Caco-2 (cell line): ENCODE results near the gene ARHGAP4. TPM values are rescaled to one million over a fixed set of nuclear protein-coding genes. Genes with fewer than 3 reads are reported as not detected.

ENCODE experiments used
- BruUV-seq: library from RNA; stranded (reverse); fragments of 400-500 nt; replicated peaks from 2 replicates; lab custom pipeline; 2021; lab: Mats Ljungman, UMichigan
- CTCF ChIA-PET: fragments of 300-600 bp; sonication (Branson Sonifier 250); formaldehyde crosslinking; loops from one replicate; lab custom pipeline; 2022; ENCODE audit warnings: antibody characterized with exemption; lab: Charles Lee
- POLR2A ChIA-PET: fragments of 300-600 bp; sonication (Branson Sonifier 250); formaldehyde crosslinking; loops from one replicate; lab custom pipeline; 2022; ENCODE audit warnings: antibody characterized with exemption; lab: Charles Lee
- DNase-seq, 2 experiments: peaks; one replicate each; pipeline versions ENCODE4 v3.0.0 to v3.0.0-alpha.2; 2020 to 2022
- H3K27me3 ChIP-seq: replicated peaks from 2 replicates; pipeline ENCODE4 v1.6.0; 2011; ENCODE audit warnings: low read length; ENCODE audit not compliant: control insufficient read depth, insufficient read depth
- H3K36me3 ChIP-seq: 2 replicates; pipeline ENCODE4 v1.5.1; 2011; ENCODE audit warnings: low read length; ENCODE audit not compliant: control insufficient read depth, insufficient read depth
- H3K4me1 ChIP-seq: fragments of 250-450 bp; sonication (Bioruptor Pico); 2 replicates; pipeline ENCODE4 v1.5.1; 2020; ENCODE audit warnings: mild to moderate bottlenecking
- H3K4me3 ChIP-seq: 2 replicates; pipeline ENCODE4 v1.5.1; 2011; ENCODE audit warnings: low read depth, mild to moderate bottlenecking, control low read depth, low read length
- H3K9me3 ChIP-seq: fragments of 250-450 bp; sonication (Bioruptor Pico); 2 replicates; pipeline ENCODE4 v1.5.1; 2020; ENCODE audit warnings: mild to moderate bottlenecking, moderate library complexity
- H3K27ac Mint-ChIP-seq: one replicate; pipeline ENCODE4 v1.8.0; 2022; ENCODE audit warnings: mixed read lengths; ENCODE audit not compliant: unreplicated experiment
- H3K27me3 Mint-ChIP-seq: one replicate; pipeline ENCODE4 v1.8.0; 2022; ENCODE audit warnings: mixed read lengths; ENCODE audit not compliant: insufficient read depth, unreplicated experiment
- H3K36me3 Mint-ChIP-seq: one replicate; pipeline ENCODE4 v1.8.0; 2022; ENCODE audit warnings: mild to moderate bottlenecking, mixed read lengths; ENCODE audit not compliant: insufficient read depth, unreplicated experiment
- H3K4me1 Mint-ChIP-seq: one replicate; pipeline ENCODE4 v1.8.0; 2022; ENCODE audit warnings: low read depth, mixed read lengths; ENCODE audit not compliant: unreplicated experiment
- H3K4me3 Mint-ChIP-seq: one replicate; pipeline ENCODE4 v1.8.0; 2022; ENCODE audit warnings: mild to moderate bottlenecking, moderate library complexity, mixed read lengths; ENCODE audit not compliant: unreplicated experiment
- H3K9me3 Mint-ChIP-seq: one replicate; pipeline ENCODE4 v1.8.0; 2022; ENCODE audit warnings: mixed read lengths; ENCODE audit not compliant: unreplicated experiment
- CTCF ChIP-seq, 2 experiments: fragments of 200-600 bp in 1 of 2; IDR thresholded peaks; 1 replicate in 1 of 2; 2 replicates in 1 of 2; pipeline versions ENCODE4 v1.5.1 to v1.8.0; 2011 to 2022; ENCODE audit warnings: antibody characterized with exemption in 1 of 2, control low read depth in 1 of 2, inconsistent platforms in 1 of 2, low read depth in 1 of 2, low read length in 1 of 2, mild to moderate bottlenecking in 1 of 2, moderate library complexity in 1 of 2; ENCODE audit not compliant: insufficient read depth in 1 of 2, severe bottlenecking in 1 of 2, unreplicated experiment in 1 of 2
- intact Hi-C: fragments of 100-400 bp; cut with micrococcal nuclease; formaldehyde crosslinking; loops from one replicate; pipeline ENCODE4 v1.10.0; 2022; ENCODE audit not compliant: unreplicated experiment
- total RNA-seq: library from RNA; stranded (reverse); gene quantifications from 2 replicates; pipeline ENCODE4 v1.2.3, GENCODE V29; 2022

The ARHGAP4 gene
- total RNA-seq, 1 experiment from 2014 or later, result 15.7 TPM

- Mint-ChIP-seq H3K27me3 (no peaks in the 10 kb centered on the region), H3K4me3 (no peak within 1 kb of the TSS), H3K4me1 (no peaks in the 10 kb centered on the region), H3K36me3 (no peaks in the 10 kb centered on the region), H3K27ac (no peak within 1 kb of the TSS), H3K9me3 (no peaks in the 10 kb centered on the region)
- TF ChIP-seq CTCF (IDR thresholded peaks at IDR 0.05; ENCODE audit: insufficient read depth in 1 of 2, low read depth in 1 of 2, low read length in 1 of 2, severe bottlenecking in 1 of 2, unreplicated experiment in 1 of 2), result no peak
- DNase-seq, result no peak
- no peak within 1 kb of the TSS for H3K4me3 ChIP-seq
- no TSS peak for BruUV-seq
- ChIA-PET CTCF (interaction anchor here (0.5 kb wide), 1 partner anchor 41 kb away, joined by 3 read pairs; no protein-coding TSS in a partner anchor), POLR2A (no interaction called here)
- H3K4me1 ChIP-seq, result no peaks in the 10 kb centered on the region
- no peaks in the 10 kb centered on the region for H3K36me3 ChIP-seq
- H3K9me3 ChIP-seq, result no peaks in the 10 kb centered on the region
- no peaks in the 10 kb centered on the region for H3K27me3 ChIP-seq
- intact Hi-C loops, result no loop called here
These were observed 21.8 kb downstream of the ARHGAP4 start, which contains the start of gene AVPR2 for GRCh38 chrX:153903991-153904957. Gene AVPR2, plus strand, starts transcription at chrX:153904673. Its CDS starts 473 bp downstream, at chrX:153905146.

DNA sequence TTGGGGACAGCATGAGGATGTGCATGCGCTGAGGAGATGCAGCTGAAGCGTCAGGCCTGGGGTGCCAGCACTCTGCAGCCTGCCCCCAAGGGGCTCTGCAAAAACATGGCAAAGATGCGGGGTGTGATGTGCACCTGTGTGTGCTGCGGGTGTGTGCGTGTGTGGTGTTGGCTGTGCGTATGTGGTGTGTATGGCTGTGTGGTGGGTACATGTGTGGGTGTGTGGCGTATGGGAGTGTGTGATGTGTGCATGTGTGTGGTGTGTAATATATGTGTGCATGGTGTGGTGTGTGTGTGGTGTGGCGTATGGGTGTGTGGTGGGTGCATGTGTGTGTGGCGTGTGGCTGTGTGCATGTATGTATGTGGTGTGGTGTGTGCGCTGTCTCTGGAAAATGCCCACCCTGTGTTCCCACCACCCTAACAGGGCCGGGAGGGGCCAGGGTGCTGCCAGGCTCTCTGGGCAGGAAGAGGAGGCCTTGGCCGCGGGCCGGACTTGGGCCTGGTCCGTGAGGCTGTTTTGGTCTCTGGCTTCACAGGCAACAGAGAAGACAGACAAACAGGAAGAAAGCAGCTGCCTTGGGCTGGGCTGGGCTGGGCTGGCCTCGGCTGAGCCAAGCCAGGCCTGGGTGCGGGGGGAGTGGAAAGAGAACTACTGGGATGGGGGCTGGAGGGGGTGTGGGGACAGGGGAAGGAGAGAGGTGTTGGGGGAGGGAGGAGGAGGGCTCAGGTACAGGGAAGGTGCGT is 22.7 kb downstream of the ARHGAP4 start:
- BruUV-seq, result no TSS peak
- Mint-ChIP-seq H3K36me3 (no peaks in the 10 kb centered on the region), H3K27ac (no peak overlapping the region), H3K4me1 (no peaks in the 10 kb centered on the region), H3K27me3 (no peaks in the 10 kb centered on the region), H3K9me3 (no peaks in the 10 kb centered on the region), H3K4me3 (no peak overlapping the region)
- DNase-seq, result no peak
- POLR2A ChIA-PET, result no interaction called here
- CTCF ChIA-PET, result interaction anchor here (0.5 kb wide), 1 partner anchor 41 kb away, joined by 3 read pairs; no protein-coding TSS in a partner anchor
- Histone ChIP-seq H3K27me3 (no peaks in the 10 kb centered on the region), H3K4me3 (no peak overlapping the region), H3K36me3 (no peaks in the 10 kb centered on the region), H3K4me1 (no peaks in the 10 kb centered on the region), H3K9me3 (no peaks in the 10 kb centered on the region)
- no peak for TF ChIP-seq CTCF (IDR thresholded peaks at IDR 0.05; ENCODE audit: insufficient read depth in 1 of 2, low read depth in 1 of 2, low read length in 1 of 2, severe bottlenecking in 1 of 2, unreplicated experiment in 1 of 2)
- intact Hi-C loops, result no loop called here

DNA sequence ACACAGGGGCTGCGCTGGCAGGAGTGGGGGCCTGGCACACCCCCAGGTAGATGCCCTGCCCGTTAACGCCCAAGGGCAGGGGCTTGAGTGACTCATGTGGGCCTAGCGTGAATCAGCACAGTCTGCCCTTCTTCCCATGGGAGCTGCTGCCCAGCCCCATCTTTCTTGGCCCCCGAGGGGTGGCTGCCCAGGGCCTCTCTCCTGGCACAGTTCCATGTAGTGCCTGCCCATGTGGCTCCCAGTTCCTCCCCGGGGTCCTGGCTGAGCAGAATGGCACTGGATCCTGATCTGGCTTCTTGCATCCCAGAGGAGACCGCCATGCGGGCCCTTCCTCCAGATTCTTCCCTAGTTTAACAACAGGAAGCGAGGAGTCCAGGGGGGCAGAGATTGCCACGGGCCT is 23.7 kb downstream of the ARHGAP4 start:
- ChIA-PET CTCF (no interaction called here), POLR2A (no interaction called here)
- Mint-ChIP-seq H3K4me3 (no peak overlapping the region), H3K36me3 (no peaks in the 10 kb centered on the region), H3K27ac (no peak overlapping the region), H3K27me3 (no peaks in the 10 kb centered on the region), H3K4me1 (no peaks in the 10 kb centered on the region), H3K9me3 (no peaks in the 10 kb centered on the region)
- TF ChIP-seq CTCF (IDR thresholded peaks at IDR 0.05; ENCODE audit: insufficient read depth in 1 of 2, low read depth in 1 of 2, low read length in 1 of 2, severe bottlenecking in 1 of 2, unreplicated experiment in 1 of 2), result no peak
- BruUV-seq, result no TSS peak
- H3K27me3 ChIP-seq, result no peaks in the 10 kb centered on the region
- no peaks in the 10 kb centered on the region for H3K36me3 ChIP-seq
- H3K4me1 ChIP-seq, result no peaks in the 10 kb centered on the region
- no peaks in the 10 kb centered on the region for H3K9me3 ChIP-seq
- intact Hi-C loops, result no loop called here
- H3K4me3 ChIP-seq, result no peak overlapping the region
- DNase-seq, result no peak
